Tibial nerve (tissue), 4 donors: ENCODE measurements around the gene SIAH2.

Experiments
- CTCF ChIP-seq, 5 experiments: fragments of 200-600 bp in 3 of 5; fragments of 450-650 bp in 2 of 5; sonication (generic) in 3 of 5; IDR thresholded peaks; one replicate each; pipeline ENCODE4 v1.5.1; 2016 to 2019; ENCODE audit warnings: antibody characterized with exemption in 5 of 5, mild to moderate bottlenecking in 3 of 5, moderate library complexity in 2 of 5
- EP300 ChIP-seq, 2 donors: sonication (generic); formaldehyde crosslinking; IDR thresholded peaks; one replicate each; pipeline ENCODE4 v1.6.1; 2017; ENCODE audit warnings: antibody characterized with exemption in 2 of 2, mild to moderate bottlenecking in 1 of 2

- no peak for TF ChIP-seq CTCF (IDR thresholded peaks at IDR 0.05)
- TF ChIP-seq EP300 (IDR thresholded peaks at IDR 0.05) = no peak
Observed at GRCh38 chr3:150722267-150722666, 40.7 kb downstream of the SIAH2 start.
